Spleen (tissue), 13 donors: ENCODE data around the gene LRR1. TPM values are rescaled to one million over a fixed set of nuclear protein-coding genes. Genes with fewer than 3 reads are reported as not detected.

Source experiments
- DNase-seq: peaks from one replicate; pipeline ENCODE4 v3.0.0-alpha.2; 2020
- H3K27ac ChIP-seq, 8 donors: fragments of 200-600 bp; sonication (generic) in 7 of 8; 1 replicate in 4 of 8; 2 replicates in 4 of 8; pipeline versions ENCODE4 v1.5.0 to v1.8.0; 2016 to 2021; ENCODE audit warnings: inconsistent platforms in 4 of 8, mild to moderate bottlenecking in 4 of 8, moderate library complexity in 1 of 8
- H3K27me3 ChIP-seq, 7 donors: fragments of 200-600 bp; sonication (generic) in 6 of 7; replicated peaks in 1 of 7; 1 replicate in 4 of 7; 2 replicates in 3 of 7; pipeline versions ENCODE4 v1.5.0 to v1.8.0; 2016 to 2021; ENCODE audit warnings: inconsistent platforms in 3 of 7, mild to moderate bottlenecking in 1 of 7
- H3K36me3 ChIP-seq, 6 donors: fragments of 200-600 bp; sonication (generic) in 5 of 6; 1 replicate in 4 of 6; 2 replicates in 2 of 6; pipeline versions ENCODE4 v1.5.0 to v1.8.0; 2016 to 2021; ENCODE audit warnings: inconsistent platforms in 2 of 6
- H3K4me1 ChIP-seq, 6 donors: fragments of 200-600 bp; sonication (generic) in 5 of 6; 1 replicate in 3 of 6; 2 replicates in 3 of 6; pipeline versions ENCODE4 v1.5.0 to v1.8.0; 2016 to 2021; ENCODE audit warnings: inconsistent platforms in 3 of 6
- H3K4me3 ChIP-seq, 8 donors: fragments of 200-600 bp; sonication (generic) in 7 of 8; 1 replicate in 4 of 8; 2 replicates in 4 of 8; pipeline versions ENCODE4 v1.5.0 to v1.8.0; 2016 to 2021; ENCODE audit warnings: inconsistent platforms in 4 of 8, mild to moderate bottlenecking in 4 of 8, moderate library complexity in 2 of 8
- H3K9me3 ChIP-seq, 8 donors: fragments of 200-600 bp; sonication (generic) in 7 of 8; 1 replicate in 4 of 8; 2 replicates in 4 of 8; pipeline versions ENCODE4 v1.5.0 to v1.8.0; 2016 to 2021; ENCODE audit warnings: inconsistent platforms in 4 of 8
- POLR2A ChIP-seq, 3 donors: fragments of 450-650 bp; IDR thresholded peaks; one replicate each; pipeline ENCODE4 v1.5.1; 2017; ENCODE audit warnings: antibody characterized with exemption in 3 of 3, mild to moderate bottlenecking in 1 of 3
- POLR2AphosphoS5 ChIP-seq, 3 donors: sonication (generic); formaldehyde crosslinking; IDR thresholded peaks; one replicate each; pipeline ENCODE4 v1.5.1; 2017; ENCODE audit warnings: antibody characterized with exemption in 3 of 3
- WGBS, 5 donors: extraction: QIAGEN DNeasy Blood & Tissue Kit in 3 of 5; methylation state at CpG; one replicate each; pipeline versions ENCODE4 v1.1.5 to v1.1.7; 2013 to 2018; 5-methylcytosine and 5-hydroxymethylcytosine counted together
- intact Hi-C: fragments of 100-400 bp; cut with DNase I; formaldehyde crosslinking; loops from one replicate; pipeline ENCODE4 v1.15.0; 2023; ENCODE audit warnings: low total_unique reads
- long read RNA-seq, 2 donors: transcript quantifications; one replicate each; lab custom pipeline, GENCODE V29; 2026
- polyA plus RNA-seq, 3 donors: library from polyadenylated mRNA; stranded (reverse); fragments of 200-250 nt; gene quantifications; one replicate each; pipeline ENCODE4 v1.2.1, GENCODE V29; 2013
- total RNA-seq, 7 donors: library from RNA; depleted of rRNA in 3 of 7; stranded (reverse); fragments of >200 nt in 3 of 7; fragmentation: NEBNext Ultra II Directional in 4 of 7; extraction: Animal tissue kit (Norgen Biotek cat#: 25700) in 4 of 7; gene quantifications; one replicate each; pipeline versions ENCODE4 v1.1.0 to v1.2.1, GENCODE V29; 2016 to 2021
- TF ChIP-seq, protein P1 (sequence below), 11 experiments: fragments of 200-600 bp in 7 of 11; fragments of 450-650 bp in 4 of 11; sonication (generic) in 4 of 11; IDR thresholded peaks in 8 of 11; conservative IDR thresholded peaks in 3 of 11; 1 replicate in 7 of 11; 2 replicates in 4 of 11; pipeline versions ENCODE4 v1.4.0 to v1.8.0; 2016 to 2021; ENCODE audit warnings: antibody characterized with exemption in 11 of 11, inconsistent platforms in 4 of 11, mild to moderate bottlenecking in 1 of 11
- donor health status: healthy with polysubstance abuse.
- donor health status: DM: no; HTN: no; CAD: no; lungs with moderate emphysema.
- donor health status: DM: no; HTN: no; CAD: no.
- donor health status: Bipolar disorder and iron deficiency.
- donor health status: healthy.
- donor health status: DM: no; HTN: no; CAD: no.
- donor health status: DM: yes; HTN: yes; CAD: no.

Gene LRR1, protein sequence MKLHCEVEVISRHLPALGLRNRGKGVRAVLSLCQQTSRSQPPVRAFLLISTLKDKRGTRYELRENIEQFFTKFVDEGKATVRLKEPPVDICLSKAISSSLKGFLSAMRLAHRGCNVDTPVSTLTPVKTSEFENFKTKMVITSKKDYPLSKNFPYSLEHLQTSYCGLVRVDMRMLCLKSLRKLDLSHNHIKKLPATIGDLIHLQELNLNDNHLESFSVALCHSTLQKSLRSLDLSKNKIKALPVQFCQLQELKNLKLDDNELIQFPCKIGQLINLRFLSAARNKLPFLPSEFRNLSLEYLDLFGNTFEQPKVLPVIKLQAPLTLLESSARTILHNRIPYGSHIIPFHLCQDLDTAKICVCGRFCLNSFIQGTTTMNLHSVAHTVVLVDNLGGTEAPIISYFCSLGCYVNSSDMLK
- total RNA-seq, result 10 to 100 TPM in 5 of 7 donors, 1 to 10 TPM in 2; 8.8 to 16.5 (median 12.7) TPM
- polyA plus RNA-seq, result 10 to 100 TPM; 10.7 to 11.8 (median 11.7) TPM
- long read RNA-seq, donor 1, result 0 reads
- long read RNA-seq, donor 2, transcript LRR1-202 (3 exons, 957 nt), result major isoform, 9 of 357 reads
- long read RNA-seq, donor 2, partial matches to known transcripts, result 342 of 357 reads
- long read RNA-seq, donor 2, other reads (novel, unspliced or antisense), result 5 of 357 reads

DNA sequence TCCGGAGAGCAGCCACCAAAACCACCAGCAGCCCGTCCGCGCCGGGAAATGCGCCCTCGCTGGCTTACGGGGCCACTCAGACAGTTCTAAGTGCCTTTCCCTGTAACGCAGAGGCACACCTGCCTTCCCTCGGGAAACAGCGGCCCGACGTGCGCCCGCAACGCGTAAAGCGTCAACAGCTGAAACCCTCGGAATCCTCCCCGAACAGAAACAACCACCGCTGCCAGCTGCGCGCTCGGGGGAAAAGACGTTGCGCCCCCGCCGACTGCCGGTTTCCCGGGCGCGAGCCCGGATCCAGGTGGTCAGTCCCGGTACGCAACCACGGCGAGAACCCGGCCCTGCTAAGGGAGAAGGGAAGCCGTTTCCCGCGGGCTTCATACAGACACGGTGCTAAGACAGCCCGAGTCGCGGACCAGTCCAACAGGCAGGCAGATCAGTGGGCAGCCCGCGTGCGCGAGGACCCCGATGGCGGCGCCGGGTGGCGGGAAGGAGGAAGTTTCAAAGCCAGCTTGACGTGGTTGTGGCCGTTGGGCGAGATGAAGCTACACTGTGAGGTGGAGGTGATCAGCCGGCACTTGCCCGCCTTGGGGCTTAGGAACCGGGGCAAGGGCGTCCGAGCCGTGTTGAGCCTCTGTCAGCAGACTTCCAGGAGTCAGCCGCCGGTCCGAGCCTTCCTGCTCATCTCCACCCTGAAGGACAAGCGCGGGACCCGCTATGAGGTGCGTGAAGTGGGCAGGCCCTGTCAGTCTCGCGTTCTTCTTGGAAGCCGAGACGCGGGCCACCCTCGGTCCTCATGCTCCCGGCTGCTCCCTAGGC lies at the start of gene LRR1:
LRR1 (plus strand) TSS at position 456 of the 816 bp plus-strand sequence; CDS start at position 537, 81 bp downstream.
- peak; percentile 98 for DNase-seq
- Histone ChIP-seq H3K27me3 (no peaks in the 10 kb centered on the region), H3K27ac (peak within 1 kb of the TSS; percentile 96 to 99 (median 98)), H3K36me3 (peaks cover 0 to 16% (median 0%) of the 10 kb centered on the region in 6 donors), H3K9me3 (no peaks in the 10 kb centered on the region), H3K4me1 (peaks cover 7 to 65% (median 32%) of the 10 kb centered on the region in 6 donors), H3K4me3 (peak within 1 kb of the TSS; percentile 79 to 99 (median 86))
- 0% methylated on average over 21 to 77 of the region's 77 CpGs for WGBS, 5 donors
- TF ChIP-seq POLR2AphosphoS5 (IDR thresholded peaks at IDR 0.05), result peak; percentile 80 to 91 (median 86)
- peak in 1 of 3 donors; percentile 1 for TF ChIP-seq POLR2A (IDR thresholded peaks at IDR 0.05)
- TF ChIP-seq, protein P1, sequence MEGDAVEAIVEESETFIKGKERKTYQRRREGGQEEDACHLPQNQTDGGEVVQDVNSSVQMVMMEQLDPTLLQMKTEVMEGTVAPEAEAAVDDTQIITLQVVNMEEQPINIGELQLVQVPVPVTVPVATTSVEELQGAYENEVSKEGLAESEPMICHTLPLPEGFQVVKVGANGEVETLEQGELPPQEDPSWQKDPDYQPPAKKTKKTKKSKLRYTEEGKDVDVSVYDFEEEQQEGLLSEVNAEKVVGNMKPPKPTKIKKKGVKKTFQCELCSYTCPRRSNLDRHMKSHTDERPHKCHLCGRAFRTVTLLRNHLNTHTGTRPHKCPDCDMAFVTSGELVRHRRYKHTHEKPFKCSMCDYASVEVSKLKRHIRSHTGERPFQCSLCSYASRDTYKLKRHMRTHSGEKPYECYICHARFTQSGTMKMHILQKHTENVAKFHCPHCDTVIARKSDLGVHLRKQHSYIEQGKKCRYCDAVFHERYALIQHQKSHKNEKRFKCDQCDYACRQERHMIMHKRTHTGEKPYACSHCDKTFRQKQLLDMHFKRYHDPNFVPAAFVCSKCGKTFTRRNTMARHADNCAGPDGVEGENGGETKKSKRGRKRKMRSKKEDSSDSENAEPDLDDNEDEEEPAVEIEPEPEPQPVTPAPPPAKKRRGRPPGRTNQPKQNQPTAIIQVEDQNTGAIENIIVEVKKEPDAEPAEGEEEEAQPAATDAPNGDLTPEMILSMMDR (IDR thresholded peaks at IDR 0.05 in 8 of 11, conservative IDR thresholded peaks at IDR 0.05 in 3 of 11), result peak in 3 of 11 experiments; percentile 17 to 19 (median 18)
- intact Hi-C loops, result no loop called here

DNA sequence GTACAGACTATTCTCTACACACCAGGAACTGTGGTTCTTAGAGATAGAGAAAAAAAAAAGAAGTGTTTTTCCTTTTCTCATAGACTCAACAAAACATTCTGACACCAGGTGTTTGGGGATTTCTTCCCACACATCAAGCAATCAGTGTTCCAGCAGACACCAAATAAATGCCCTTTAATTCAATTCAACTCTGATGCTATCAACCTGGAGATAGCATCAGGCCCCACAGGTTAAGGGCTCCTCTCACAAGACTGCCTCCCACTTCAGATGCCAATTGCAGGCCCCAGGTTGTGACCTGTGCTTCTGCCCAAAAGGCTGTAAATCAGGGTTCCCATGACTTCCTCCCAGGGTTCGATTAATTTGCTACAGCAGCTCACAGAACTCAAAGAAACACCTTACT lies 49.3 kb upstream of the LRR1 start:
- Histone ChIP-seq H3K4me3 (no peak overlapping the region), H3K27me3 (no peaks in the 10 kb centered on the region), H3K27ac (no peak overlapping the region), H3K4me1 (no peaks in the 10 kb centered on the region), H3K36me3 (no peaks in the 10 kb centered on the region), H3K9me3 (no peaks in the 10 kb centered on the region)
- intact Hi-C loops, result no loop called here
- TF ChIP-seq POLR2A (IDR thresholded peaks at IDR 0.05) (no peak), POLR2AphosphoS5 (IDR thresholded peaks at IDR 0.05) (no peak)
- TF ChIP-seq, protein P1 (IDR thresholded peaks at IDR 0.05 in 8 of 11, conservative IDR thresholded peaks at IDR 0.05 in 3 of 11), result no peak
- DNase-seq, result no peak
- WGBS, 5 donors, result 24 to 46% (median 32%) methylated on average over 1 of the region's 1 CpG

GRCh38 chr14:49549881-49550280 lies 48.9 kb upstream of the LRR1 start:
- no peaks in the 10 kb centered on the region for H3K36me3 ChIP-seq
- H3K9me3 ChIP-seq, result no peaks in the 10 kb centered on the region
- 57 to 80% (median 73%) methylated on average over 4 of the region's 4 CpGs for WGBS, 5 donors
- H3K4me3 ChIP-seq, result no peak overlapping the region
- no peak overlapping the region for H3K27ac ChIP-seq
- DNase-seq, result no peak
- TF ChIP-seq POLR2A (IDR thresholded peaks at IDR 0.05) (no peak), POLR2AphosphoS5 (IDR thresholded peaks at IDR 0.05) (no peak)
- TF ChIP-seq, protein P1 (IDR thresholded peaks at IDR 0.05 in 8 of 11, conservative IDR thresholded peaks at IDR 0.05 in 3 of 11), result no peak
- H3K4me1 ChIP-seq, result no peaks in the 10 kb centered on the region
- H3K27me3 ChIP-seq, result no peaks in the 10 kb centered on the region
- intact Hi-C loops, result no loop called here
